ENCODE data around the gene PSMD2.

GRCh38 chr3:184353546-184353941 is 54.5 kb downstream of the PSMD2 start:
- no peak for TF ChIP-seq CTCF (IDR thresholded peaks at IDR 0.05; ENCODE audit: control extremely low read depth in 1 of 3, insufficient read depth in 1 of 3, low read depth in 1 of 3, low read length in 3 of 3)
- TF ChIP-seq TEAD4 (IDR thresholded peaks at IDR 0.05; ENCODE audit: low read depth, low read length), result no peak
- TF ChIP-seq JUND (IDR thresholded peaks at IDR 0.05; ENCODE audit: low read length), result no peak

Data from H1 (cell line).